Raji (cell line): ENCODE results near the gene GALNT7.

Experiments
- POLR2A ChIP-seq: IDR thresholded peaks from 2 replicates; pipeline ENCODE4 v1.6.1; 2011; ENCODE audit warnings: low read depth, low read length, control low read depth; ENCODE audit not compliant: insufficient read depth

The GALNT7 gene

GRCh38 chr4:173258866-173259265, 90.3 kb downstream of the GALNT7 start:
- no peak for TF ChIP-seq POLR2A

DNA sequence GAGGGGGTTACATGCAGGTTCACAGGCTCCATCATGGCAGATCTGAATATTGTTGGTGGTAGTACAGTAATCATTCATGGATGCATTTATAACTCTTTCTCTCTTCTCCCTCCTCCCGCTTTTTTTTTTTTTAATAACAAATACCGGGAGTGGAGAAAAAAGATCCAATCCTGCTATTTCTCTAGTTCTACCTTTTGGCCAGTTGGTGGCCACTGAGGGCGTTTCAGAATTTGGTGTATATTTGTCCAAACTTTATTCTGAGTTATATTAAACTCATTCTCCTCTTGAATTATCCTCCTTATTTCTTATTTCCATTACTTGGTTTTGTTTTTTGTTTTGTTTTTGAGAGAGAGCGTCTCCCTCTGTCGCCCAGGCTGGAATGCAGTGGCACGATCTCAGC, 90.7 kb downstream of the GALNT7 start:
- no peak for TF ChIP-seq POLR2A

GRCh38 chr4:173261052-173261451, 92.4 kb downstream of the GALNT7 start:
- TF ChIP-seq POLR2A: no peak

- no peak for TF ChIP-seq POLR2A
Measured at GRCh38 chr4:173262375-173262774, 93.8 kb downstream of the GALNT7 start.

DNA sequence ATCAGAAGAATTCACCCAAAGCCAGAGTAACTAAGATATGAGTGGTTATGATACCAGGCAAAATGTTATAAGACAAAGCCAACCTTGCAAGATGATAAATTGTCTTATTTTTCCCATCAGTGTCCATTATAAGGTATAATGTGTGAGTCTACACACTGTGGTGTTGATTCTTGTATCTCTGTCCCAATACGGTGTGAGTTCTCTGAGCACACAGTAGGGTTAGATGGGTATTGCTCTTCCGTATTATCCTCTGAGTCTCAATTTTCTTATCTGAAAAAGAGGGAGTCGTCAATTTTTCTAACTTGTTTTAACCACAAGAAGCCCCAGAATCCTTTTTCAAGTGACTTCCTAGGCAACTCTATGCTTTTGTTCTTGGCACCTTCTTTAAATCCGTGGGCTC, 95.6 kb downstream of the GALNT7 start:
- no peak for TF ChIP-seq POLR2A

- TF ChIP-seq POLR2A: no peak
Measured at GRCh38 chr4:173264684-173265185, 96.1 kb downstream of the GALNT7 start.

DNA sequence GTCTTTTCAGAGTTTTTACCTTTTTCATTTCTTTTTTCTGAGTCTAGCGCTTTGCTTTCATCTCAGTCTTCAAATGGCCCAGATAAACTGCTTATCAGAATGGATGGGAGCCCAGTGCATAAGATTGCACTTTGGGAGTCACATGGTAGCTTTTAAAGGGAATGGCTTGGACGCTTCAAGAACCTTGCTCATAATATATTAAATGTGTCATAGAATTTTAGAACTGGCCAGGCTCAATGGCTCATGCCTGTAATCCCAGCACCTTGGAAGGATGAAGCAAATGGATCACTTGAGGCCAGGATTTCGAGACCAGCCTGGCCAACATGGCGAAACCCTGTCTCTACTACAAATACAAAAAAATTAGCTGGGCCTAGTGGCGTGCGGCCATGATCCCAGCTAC, 97.1 kb downstream of the GALNT7 start:
- TF ChIP-seq POLR2A: no peak

DNA sequence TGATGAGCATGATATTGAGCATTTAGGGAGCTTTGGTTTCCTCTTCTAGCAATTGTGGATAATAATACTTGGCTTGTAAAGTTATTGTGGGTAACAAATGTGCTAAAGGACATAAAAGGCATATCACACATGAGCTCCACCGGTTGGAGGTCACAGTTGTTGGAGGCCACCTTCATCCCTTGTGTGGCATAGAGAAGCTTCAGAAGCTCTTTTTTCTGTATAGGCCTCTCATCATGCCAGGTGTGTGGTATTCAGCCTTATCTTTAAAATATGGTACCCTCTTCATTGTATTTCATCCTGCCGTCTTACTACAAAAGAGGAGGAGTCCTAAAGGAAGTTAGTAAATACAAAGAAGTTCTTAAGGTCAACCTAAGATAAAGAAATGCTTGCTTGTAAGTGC, 99.1 kb downstream of the GALNT7 start:
- no peak for TF ChIP-seq POLR2A

DNA sequence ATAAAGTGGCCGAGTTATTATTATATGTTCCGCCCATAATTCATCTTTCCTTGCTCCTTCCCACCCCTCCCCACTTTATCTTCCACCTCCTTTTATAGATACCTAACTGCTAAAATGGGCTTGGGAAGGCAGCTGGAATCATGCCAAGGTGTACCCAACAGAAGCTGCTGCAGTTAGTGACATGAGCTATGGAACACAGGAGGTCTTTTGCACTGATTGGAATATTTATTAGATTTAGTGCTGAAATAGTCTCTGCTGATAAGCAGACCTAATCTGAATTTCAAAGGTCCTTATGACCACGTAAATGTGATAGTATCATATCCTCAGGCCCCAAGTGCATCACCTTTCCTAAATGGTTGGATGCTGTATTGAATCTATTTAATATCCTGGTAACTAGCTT, 100.7 kb downstream of the GALNT7 start:
- TF ChIP-seq POLR2A: no peak

GRCh38 chr4:173270312-173271027, 101.9 kb downstream of the GALNT7 start:
- no peak for TF ChIP-seq POLR2A

GRCh38 chr4:173272314-173272713, 103.7 kb downstream of the GALNT7 start:
- TF ChIP-seq POLR2A: no peak

- no peak for TF ChIP-seq POLR2A
Measured at GRCh38 chr4:173272996-173273395, 104.4 kb downstream of the GALNT7 start.

GRCh38 chr4:173273941-173274340, 105.3 kb downstream of the GALNT7 start:
- no peak for TF ChIP-seq POLR2A

DNA sequence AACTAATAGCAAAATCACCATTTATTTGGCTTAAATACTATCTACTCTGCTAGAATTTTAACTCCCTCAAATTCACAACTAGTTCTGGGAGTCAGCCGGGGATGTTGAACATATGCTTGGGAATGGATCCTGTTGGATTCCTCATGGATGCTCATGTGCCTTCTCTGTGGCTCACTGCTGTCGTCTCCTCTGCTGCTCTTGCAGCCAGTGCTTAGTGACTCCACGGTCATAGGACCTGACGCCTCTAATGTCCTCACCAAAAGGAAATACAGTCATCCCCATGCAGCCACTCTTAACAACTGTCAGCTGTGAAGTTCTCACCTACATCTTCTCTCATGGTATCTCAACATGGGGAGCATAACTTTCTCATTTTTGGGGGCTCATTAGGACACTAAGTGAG, 106.1 kb downstream of the GALNT7 start:
- TF ChIP-seq POLR2A: no peak

- no peak for TF ChIP-seq POLR2A
Measured at GRCh38 chr4:173275150-173275549, 106.5 kb downstream of the GALNT7 start.

- TF ChIP-seq POLR2A: no peak
Measured at GRCh38 chr4:173277340-173277739, 108.7 kb downstream of the GALNT7 start.

- TF ChIP-seq POLR2A: no peak
Measured at GRCh38 chr4:173280998-173281397, 112.4 kb downstream of the GALNT7 start.

DNA sequence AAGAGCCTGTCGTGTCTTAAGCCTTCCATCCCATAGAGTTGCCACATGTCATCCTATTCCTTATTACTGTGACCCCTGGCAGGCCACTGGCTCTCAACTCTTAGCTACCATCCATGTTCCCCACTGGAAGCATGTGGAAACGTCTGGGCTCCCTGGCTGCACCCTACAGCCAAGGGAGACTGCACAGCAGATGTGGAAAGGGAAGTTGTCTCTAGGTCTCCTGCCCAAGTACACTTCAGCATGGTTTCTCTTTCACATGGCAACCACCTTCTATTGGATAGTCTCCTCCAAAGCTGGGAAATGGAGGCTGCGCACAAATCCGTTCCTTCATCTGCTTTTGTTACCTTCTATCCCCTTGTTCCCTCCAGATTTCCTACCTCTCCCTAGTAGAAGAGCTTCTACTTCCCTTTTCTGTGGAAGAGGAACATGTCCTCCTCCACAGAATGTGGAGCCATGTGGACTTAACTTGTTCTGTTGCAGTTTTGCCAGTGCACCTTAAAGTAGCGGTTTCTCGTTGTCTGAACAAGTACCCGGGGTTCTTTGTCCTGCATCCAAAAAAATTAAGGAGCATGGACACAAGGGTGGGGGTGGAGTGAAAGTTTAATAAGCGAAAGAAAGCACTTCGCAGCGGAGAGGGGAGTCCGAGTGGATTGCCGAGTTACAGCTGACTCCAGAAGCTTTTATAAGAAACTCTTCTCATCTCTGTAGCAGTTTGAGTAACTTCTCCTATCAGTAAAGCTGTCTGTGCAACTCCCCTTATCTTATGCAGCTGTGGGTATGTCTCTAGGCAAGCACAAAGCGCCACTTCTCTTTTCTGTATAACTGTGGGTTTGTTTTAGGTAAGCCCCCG, 113.0 kb downstream of the GALNT7 start:
- TF ChIP-seq POLR2A: no peak
